HL-60 (cell line): ENCODE data around the gene MARCOL.

ENCODE experiments used
- DNase-seq, 2 experiments: peaks; one replicate each; pipeline ENCODE4 v3.0.0-alpha.2; 2010 to 2020; ENCODE audit warnings: low read depth in 1 of 2, low spot score in 1 of 2
- H3K27ac ChIP-seq: fragments of 250-450 bp; sonication (Bioruptor Pico); replicated peaks from 2 replicates; pipeline ENCODE4 v1.5.1; 2020; ENCODE audit warnings: mild to moderate bottlenecking, moderate library complexity
- H3K27me3 ChIP-seq: fragments of 250-450 bp; sonication (Bioruptor Pico); 2 replicates; pipeline ENCODE4 v1.5.1; 2021; ENCODE audit warnings: mild to moderate bottlenecking, moderate library complexity; ENCODE audit not compliant: insufficient read depth, poor library complexity, severe bottlenecking
- H3K4me3 ChIP-seq: replicated peaks from 2 replicates; pipeline ENCODE4 v1.5.1; 2011; ENCODE audit warnings: mild to moderate bottlenecking, control low read depth, low read length; ENCODE audit not compliant: insufficient read depth
- CTCF ChIP-seq: IDR thresholded peaks from one replicate; pipeline ENCODE4 v1.5.1; 2011; ENCODE audit warnings: low read length, control low read depth, inconsistent platforms; ENCODE audit not compliant: insufficient read depth
- GABPA ChIP-seq: IDR thresholded peaks from 2 replicates; pipeline ENCODE4 v1.6.1; 2012; ENCODE audit warnings: low read depth
- POLR2AphosphoS5 ChIP-seq: IDR thresholded peaks from 2 replicates; pipeline ENCODE4 v1.6.1; 2012; ENCODE audit warnings: low read depth
- REST ChIP-seq: IDR thresholded peaks from 2 replicates; pipeline ENCODE4 v1.6.1; 2012; ENCODE audit warnings: low read depth; ENCODE audit not compliant: insufficient replicate concordance
- SPI1 ChIP-seq: IDR thresholded peaks from 2 replicates; pipeline ENCODE4 v1.6.1; 2012; ENCODE audit warnings: low read depth, mild to moderate bottlenecking, borderline replicate concordance

Gene MARCOL

GRCh38 chr5:148214665-148215185 is 23.6 kb upstream of the MARCOL start:
- Histone ChIP-seq H3K27me3 (no peaks in the 10 kb centered on the region), H3K27ac (no peak overlapping the region), H3K4me3 (no peak overlapping the region)
- TF ChIP-seq REST (no peak), POLR2AphosphoS5 (no peak)
- DNase-seq: no peak

GRCh38 chr5:148221508-148221907 is 16.8 kb upstream of the MARCOL start:
- TF ChIP-seq REST (no peak), CTCF (no peak), SPI1 (no peak), POLR2AphosphoS5 (no peak)
- Histone ChIP-seq H3K27me3 (peaks cover 2% of the 10 kb centered on the region), H3K4me3 (no peak overlapping the region), H3K27ac (no peak overlapping the region)
- DNase-seq: no peak

- no peak for TF ChIP-seq GABPA
- TF ChIP-seq CTCF: no peak
- TF ChIP-seq SPI1: no peak
- no peak for TF ChIP-seq REST
- TF ChIP-seq POLR2AphosphoS5: no peak
- Histone ChIP-seq H3K4me3 (no peak overlapping the region), H3K27me3 (peaks cover 2% of the 10 kb centered on the region), H3K27ac (no peak overlapping the region)
- DNase-seq: no peak
Observed at GRCh38 chr5:148224117-148224742, 14.1 kb upstream of the MARCOL start.
